ENCODE results near the gene POLE4. TPM values are rescaled to one million over a fixed set of nuclear protein-coding genes. Genes with fewer than 3 reads are reported as not detected.

POLE4 gene
- total RNA-seq, 2 donors from 2014 or later = 15.1 to 19.8 TPM

DNA sequence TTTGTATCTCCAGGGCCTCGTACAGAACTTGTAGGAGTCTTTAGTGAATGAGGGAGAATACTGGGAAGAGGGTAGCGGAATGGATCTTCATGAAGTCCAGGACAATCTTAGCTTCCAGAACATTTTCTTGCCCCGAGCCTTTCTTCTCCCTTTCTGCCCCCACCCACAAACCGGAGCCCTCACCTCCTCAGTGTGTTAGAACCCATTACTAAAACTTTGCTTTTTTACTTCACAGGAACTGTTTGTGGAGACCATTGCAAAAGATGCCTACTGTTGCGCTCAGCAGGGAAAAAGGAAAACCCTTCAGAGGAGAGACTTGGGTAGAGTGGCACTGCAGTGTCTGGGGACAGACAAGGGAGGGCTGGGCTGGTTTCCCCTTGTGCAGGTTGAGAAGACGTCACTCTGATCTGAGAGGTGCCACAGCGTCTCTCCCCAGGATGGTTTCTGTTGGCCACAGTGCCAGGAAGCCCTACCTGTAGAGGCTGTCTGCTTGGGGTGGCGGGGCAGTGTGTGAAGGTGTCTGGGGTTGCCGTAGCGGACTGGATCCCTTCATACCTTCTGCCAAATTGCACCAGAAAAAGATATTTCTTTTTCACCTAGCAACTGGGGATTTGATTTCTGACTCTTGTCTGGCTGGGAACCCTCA, 786 bp downstream of the POLE4 start:
- Histone ChIP-seq H3K9me3 (no peaks in the 10 kb centered on the region), H3K4me3 (peak overlapping the region; percentile 66 to 71)

DNA sequence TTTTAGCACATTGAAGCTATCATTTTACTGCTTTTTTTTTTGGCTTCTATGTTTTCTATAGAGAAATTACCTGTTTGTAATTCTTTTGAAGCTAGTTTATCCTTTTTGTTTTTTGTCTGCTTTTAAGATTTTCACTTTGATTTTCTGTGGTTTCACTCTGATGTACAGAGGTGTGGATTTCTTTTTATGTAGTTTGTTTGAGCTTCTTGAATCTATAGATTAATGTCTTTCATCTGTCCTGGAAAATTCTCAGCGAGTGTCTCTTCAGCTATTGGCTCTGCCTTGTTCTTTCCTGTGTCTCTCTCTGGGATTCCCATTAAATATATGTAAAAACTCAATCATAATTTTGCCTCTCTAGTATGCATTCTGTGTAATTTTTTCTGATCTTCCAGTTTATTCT, 8.4 kb downstream of the POLE4 start:
- peaks cover 15% of the 10 kb centered on the region for H3K36me3 ChIP-seq
- no peaks in the 10 kb centered on the region for H3K4me1 ChIP-seq
- TF ChIP-seq, protein P1, sequence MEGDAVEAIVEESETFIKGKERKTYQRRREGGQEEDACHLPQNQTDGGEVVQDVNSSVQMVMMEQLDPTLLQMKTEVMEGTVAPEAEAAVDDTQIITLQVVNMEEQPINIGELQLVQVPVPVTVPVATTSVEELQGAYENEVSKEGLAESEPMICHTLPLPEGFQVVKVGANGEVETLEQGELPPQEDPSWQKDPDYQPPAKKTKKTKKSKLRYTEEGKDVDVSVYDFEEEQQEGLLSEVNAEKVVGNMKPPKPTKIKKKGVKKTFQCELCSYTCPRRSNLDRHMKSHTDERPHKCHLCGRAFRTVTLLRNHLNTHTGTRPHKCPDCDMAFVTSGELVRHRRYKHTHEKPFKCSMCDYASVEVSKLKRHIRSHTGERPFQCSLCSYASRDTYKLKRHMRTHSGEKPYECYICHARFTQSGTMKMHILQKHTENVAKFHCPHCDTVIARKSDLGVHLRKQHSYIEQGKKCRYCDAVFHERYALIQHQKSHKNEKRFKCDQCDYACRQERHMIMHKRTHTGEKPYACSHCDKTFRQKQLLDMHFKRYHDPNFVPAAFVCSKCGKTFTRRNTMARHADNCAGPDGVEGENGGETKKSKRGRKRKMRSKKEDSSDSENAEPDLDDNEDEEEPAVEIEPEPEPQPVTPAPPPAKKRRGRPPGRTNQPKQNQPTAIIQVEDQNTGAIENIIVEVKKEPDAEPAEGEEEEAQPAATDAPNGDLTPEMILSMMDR (IDR thresholded peaks at IDR 0.05) = no peak
- H3K9me3 ChIP-seq = peaks cover 0 to 8% of the 10 kb centered on the region in 2 donors
- no peak for DNase-seq (ENCODE audit: low spot score)
- no peak overlapping the region for H3K27ac ChIP-seq
- H3K27me3 ChIP-seq = no peaks in the 10 kb centered on the region
- H3K4me3 ChIP-seq = no peak overlapping the region

More for the DNA sequence above, 786 bp downstream of the POLE4 start:
- no peak for DNase-seq (ENCODE audit: low spot score)
- Histone ChIP-seq H3K27me3 (no peaks in the 10 kb centered on the region), H3K36me3 (peaks cover 10% of the 10 kb centered on the region), H3K27ac (peak overlapping the region; percentile 90 to 94), H3K4me1 (peaks cover 0 to 9% of the 10 kb centered on the region in 2 donors)
- TF ChIP-seq, protein P1 (IDR thresholded peaks at IDR 0.05) = no peak

DNA sequence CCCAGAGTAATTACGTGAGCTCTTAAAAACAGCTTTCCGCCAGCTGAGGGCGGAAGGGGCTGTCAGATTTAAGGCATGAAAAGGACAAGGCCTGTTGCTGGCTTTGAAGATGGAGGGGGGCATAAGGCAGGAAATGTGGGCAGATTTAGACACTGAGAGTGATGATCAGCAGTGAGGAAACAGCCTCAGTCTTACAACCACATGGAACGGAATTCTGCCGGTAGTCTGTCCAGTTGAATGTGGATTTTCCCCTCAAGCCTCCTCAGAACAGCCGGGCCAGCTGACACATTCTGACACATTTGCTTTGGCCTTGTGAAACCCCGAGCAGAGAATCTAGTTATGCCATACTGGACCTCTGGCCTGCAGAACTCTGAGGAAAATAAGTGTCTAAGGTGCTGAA, 16.6 kb downstream of the POLE4 start:
- H3K27ac ChIP-seq = no peak overlapping the region

DNA sequence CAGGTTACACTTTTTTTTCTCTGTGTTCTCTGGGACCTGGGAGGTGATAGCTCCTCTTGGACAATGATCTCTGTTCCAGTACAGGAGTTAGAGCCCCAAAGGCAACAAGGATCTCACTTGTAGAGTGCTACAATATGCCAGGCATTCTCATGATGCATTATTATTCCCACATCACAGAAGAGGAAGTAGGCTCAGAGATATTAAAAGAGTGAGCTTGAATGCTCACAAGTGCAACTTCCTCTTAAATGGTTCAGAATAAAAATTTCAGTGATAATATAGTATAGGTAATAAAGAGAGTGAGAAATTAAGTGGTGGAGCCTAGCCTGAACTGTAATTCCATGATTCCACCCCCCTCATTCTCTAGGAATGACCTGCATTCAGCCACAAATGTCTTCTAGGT, 21.4 kb downstream of the POLE4 start:
- Histone ChIP-seq H3K9me3 (no peaks in the 10 kb centered on the region), H3K27ac (no peak overlapping the region), H3K4me1 (no peaks in the 10 kb centered on the region), H3K4me3 (no peak overlapping the region), H3K27me3 (no peaks in the 10 kb centered on the region), H3K36me3 (no peaks in the 10 kb centered on the region)
- TF ChIP-seq, protein P1 (IDR thresholded peaks at IDR 0.05) = no peak
- DNase-seq (ENCODE audit: low spot score) = no peak

More for the DNA sequence above, 16.6 kb downstream of the POLE4 start:
- TF ChIP-seq, protein P1 (IDR thresholded peaks at IDR 0.05) = no peak
- DNase-seq (ENCODE audit: low spot score) = no peak
- H3K27me3 ChIP-seq = no peaks in the 10 kb centered on the region
- no peaks in the 10 kb centered on the region for H3K4me1 ChIP-seq
- H3K4me3 ChIP-seq = no peak overlapping the region
- no peaks in the 10 kb centered on the region for H3K9me3 ChIP-seq
- no peaks in the 10 kb centered on the region for H3K36me3 ChIP-seq

DNA sequence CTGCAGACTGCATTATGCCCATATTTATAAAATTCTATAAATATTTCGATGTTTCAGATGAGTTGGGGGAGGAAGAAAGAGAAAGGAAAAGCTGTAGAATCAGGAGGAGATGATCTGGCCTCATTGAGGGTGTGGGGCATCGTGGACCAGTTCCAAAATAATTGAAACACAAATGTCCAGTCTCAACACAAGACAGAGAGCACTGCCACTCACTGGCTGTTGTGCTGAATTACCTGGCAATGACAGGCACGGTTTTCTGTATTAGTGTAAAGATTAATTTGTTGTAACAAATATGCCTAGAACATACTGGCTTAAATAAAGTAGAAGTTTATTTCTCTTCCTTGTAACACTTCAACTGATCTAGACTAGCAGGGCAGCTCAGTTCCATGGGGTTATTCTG, 24.1 kb downstream of the POLE4 start:
- no peak overlapping the region for H3K4me3 ChIP-seq
- no peaks in the 10 kb centered on the region for H3K36me3 ChIP-seq
- no peak overlapping the region for H3K27ac ChIP-seq
- TF ChIP-seq, protein P1 (IDR thresholded peaks at IDR 0.05) = no peak
- no peaks in the 10 kb centered on the region for H3K4me1 ChIP-seq
- no peaks in the 10 kb centered on the region for H3K9me3 ChIP-seq
- no peaks in the 10 kb centered on the region for H3K27me3 ChIP-seq
- DNase-seq (ENCODE audit: low spot score) = no peak

Data from right atrium auricular region (tissue), 2 donors.